Hepatocyte (in vitro differentiated cells): Measurements from ENCODE around the gene SIK3.

Source experiments
- CTCF ChIP-seq: fragments of 200-600 bp; sonication (generic); IDR thresholded peaks from 2 replicates; pipeline ENCODE4 v1.5.1; 2016; ENCODE audit warnings: antibody characterized with exemption, mild to moderate bottlenecking; ENCODE audit not compliant: poor library complexity
- EZH2 ChIP-seq: fragments of 200-600 bp; sonication (generic); IDR thresholded peaks from 2 replicates; pipeline ENCODE4 v1.6.1; 2016; ENCODE audit warnings: antibody characterized with exemption, mild to moderate bottlenecking, borderline replicate concordance

- TF ChIP-seq CTCF (no peak), EZH2 (no peak)
Observed at GRCh38 chr11:116938471-116939070, 159.7 kb downstream of the SIK3 start.
